LNCaP clone FGC (cell line): ENCODE measurements around the gene ELF1.
"Not testable (repeated sequence)": the region's sequence is repeated elsewhere in the genome, so short reads cannot be mapped to it uniquely, and the experiment has no call there.

Source experiments
- DNase-seq: peaks from one replicate; pipeline ENCODE4 v3.0.0-alpha.2; 2011; ENCODE audit warnings: low read depth
- H3K4me3 ChIP-seq: 2 replicates; pipeline ENCODE4 v1.5.1; 2011; ENCODE audit warnings: mild to moderate bottlenecking, low read depth, low read length, control low read depth
- CTCF ChIP-seq: IDR thresholded peaks from 2 replicates; pipeline ENCODE4 v1.5.1; 2012; ENCODE audit warnings: mild to moderate bottlenecking; ENCODE audit not compliant: control insufficient read depth, insufficient read depth; ENCODE audit errors: extremely low read depth

ELF1 gene

DNA sequence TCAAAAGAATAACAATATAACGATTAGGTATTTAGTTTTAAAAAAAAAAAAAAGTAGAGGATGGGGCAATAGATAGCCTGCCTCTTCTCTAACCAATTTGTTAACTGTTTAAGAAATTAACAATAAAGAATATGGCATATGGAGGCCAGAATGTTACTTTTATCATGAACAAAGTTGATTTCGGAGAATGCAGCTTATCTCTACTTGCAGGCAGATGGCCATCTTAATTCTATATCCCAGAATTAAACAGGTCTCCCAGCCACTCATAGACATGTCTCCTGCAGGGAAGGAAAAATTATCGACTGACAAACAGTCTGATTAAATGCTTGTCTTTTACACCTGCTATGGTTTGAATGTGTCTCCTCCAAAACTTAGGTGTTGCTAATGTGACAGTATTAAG lies 133.1 kb downstream of the ELF1 start:
- TF ChIP-seq CTCF: no peak
- no peak for DNase-seq

GRCh38 chr13:40884175-40884574 lies 134.9 kb downstream of the ELF1 start:
- H3K4me3 ChIP-seq, DNase-seq: not testable (repeated sequence)

More for the DNA sequence above, 133.1 kb downstream of the ELF1 start:
- H3K4me3 ChIP-seq: no peak overlapping the region
